K562 (cell line): ENCODE results near the gene SYNGR1. TPM values are rescaled to one million over a fixed set of nuclear protein-coding genes. Genes with fewer than 3 reads are reported as not detected.

Experiments
- CBX2 ChIP-seq: fragments of 200-600 bp; sonication (generic); IDR thresholded peaks from one replicate; pipeline ENCODE4 v1.6.1; 2012; ENCODE audit warnings: mild to moderate bottlenecking, low read length, inconsistent platforms; ENCODE audit not compliant: insufficient read depth, poor library complexity, severe bottlenecking
- CEBPB ChIP-seq: fragments of 450-650 bp; IDR thresholded peaks from 2 replicates; pipeline ENCODE4 v1.6.1; 2016; ENCODE audit warnings: missing genetic modification characterization, missing compliant biosample characterization
- DNMT1 ChIP-seq: fragments of 450-650 bp; IDR thresholded peaks from 2 replicates; pipeline ENCODE4 v1.6.1; 2016; ENCODE audit warnings: antibody characterized with exemption, mild to moderate bottlenecking
- EP300 ChIP-seq: IDR thresholded peaks from 2 replicates; pipeline ENCODE4 v1.6.1; 2012; ENCODE audit warnings: low read length, improper control_type of control experiment
- EZH2 ChIP-seq: IDR thresholded peaks from 2 replicates; pipeline ENCODE4 v1.6.1; 2012; ENCODE audit warnings: low read depth, mild to moderate bottlenecking, inconsistent platforms, low read length, borderline replicate concordance
- FOXM1 ChIP-seq, 2 experiments: fragments of 450-650 bp in 1 of 2; sonication (generic) in 1 of 2; formaldehyde crosslinking in 1 of 2; IDR thresholded peaks; 2 replicates each; pipeline versions ENCODE4 v1.6.1 to v1.9.0; 2017 to 2022; ENCODE audit warnings: low read depth in 2 of 2, mild to moderate bottlenecking in 2 of 2, missing genetic modification reagents in 1 of 2, moderate library complexity in 1 of 2
- GATA2 ChIP-seq: sonication (generic); formaldehyde crosslinking; IDR thresholded peaks from 2 replicates; pipeline ENCODE4 v1.4.0; 2020; ENCODE audit warnings: mild to moderate bottlenecking, missing genetic modification reagents
- GATAD2A ChIP-seq: fragments of 450-650 bp; IDR thresholded peaks from 2 replicates; pipeline ENCODE4 v1.6.1; 2017
- HNRNPUL1 ChIP-seq: fragments of 200-400 bp; formaldehyde crosslinking; IDR thresholded peaks from 2 replicates; pipeline ENCODE4 v1.6.1; 2017; ENCODE audit warnings: low read length
- KLF10 ChIP-seq: fragments of 250-450 bp; sonication (Bioruptor Pico); IDR thresholded peaks from 2 replicates; pipeline ENCODE4 v1.6.1; 2021; ENCODE audit warnings: matching md5 sums
- MEIS2 ChIP-seq: fragments of 450-650 bp; IDR thresholded peaks from 2 replicates; pipeline ENCODE4 v1.6.1; 2014; ENCODE audit warnings: mild to moderate bottlenecking; ENCODE audit not compliant: partially characterized antibody
- MTA1 ChIP-seq: fragments of 450-650 bp; IDR thresholded peaks from 2 replicates; pipeline ENCODE4 v1.6.1; 2017; ENCODE audit warnings: borderline replicate concordance
- NONO ChIP-seq, 2 experiments: fragments of 200-400 bp in 1 of 2; fragments of 450-650 bp in 1 of 2; formaldehyde crosslinking in 1 of 2; IDR thresholded peaks; 2 replicates each; pipeline ENCODE4 v1.6.1; 2017; ENCODE audit warnings: low read depth in 2 of 2, mild to moderate bottlenecking in 2 of 2, moderate library complexity in 2 of 2, low read length in 1 of 2
- PRMT5 ChIP-seq: sonication (generic); formaldehyde crosslinking; IDR thresholded peaks from 2 replicates; pipeline ENCODE4 v1.5.0; 2020; ENCODE audit warnings: missing genetic modification reagents
- RB1 ChIP-seq: fragments of 450-650 bp; IDR thresholded peaks from 2 replicates; pipeline ENCODE4 v1.6.1; 2017; ENCODE audit warnings: low read depth, mild to moderate bottlenecking
- SP1 ChIP-seq: sonication (generic); formaldehyde crosslinking; IDR thresholded peaks from 2 replicates; pipeline ENCODE4 v1.8.1; 2022; ENCODE audit warnings: mild to moderate bottlenecking, missing genetic modification reagents
- SRSF9 ChIP-seq: fragments of 200-400 bp; formaldehyde crosslinking; IDR thresholded peaks from 2 replicates; pipeline ENCODE4 v1.6.1; 2017; ENCODE audit warnings: low read depth, low read length, borderline replicate concordance
- STAT5A ChIP-seq: IDR thresholded peaks from 2 replicates; pipeline ENCODE4 v1.6.1; 2012; ENCODE audit warnings: low read length, inconsistent platforms, borderline replicate concordance
- polyA plus RNA-seq, 8 experiments: library from polyadenylated mRNA; depleted of rRNA in 4 of 8; stranded (reverse) in 5 of 8; unstranded in 3 of 8; fragments of >200 nt; fragmentation: Nextera tagmentation in 2 of 8; fragmentation: Illumina TruSeq in 1 of 8; extraction: Ambion mirVana in 2 of 8; extraction: Trizol in 1 of 8; gene quantifications; 2 replicates each; pipeline versions ENCODE4 v1.2.1 to v1.2.3, GENCODE V29; 2011 to 2014; ENCODE audit warnings: inconsistent platforms in 1 of 8, missing spikeins in 1 of 8
- total RNA-seq, 7 experiments: library from RNA; depleted of rRNA in 6 of 7; stranded (reverse); fragments of >200 nt in 6 of 7; fragmentation: Illumina TruSeq in 2 of 7; extraction: Trizol in 2 of 7; gene quantifications; 2 replicates each; pipeline versions ENCODE4 v1.2.1 to v1.2.3, GENCODE V29; 2011 to 2021; ENCODE audit warnings: low replicate concordance in 1 of 7
- TF ChIP-seq, protein P1 (sequence below): fragments of 450-650 bp; formaldehyde crosslinking; IDR thresholded peaks from 2 replicates; pipeline ENCODE4 v1.4.0; 2020; ENCODE audit warnings: mild to moderate bottlenecking, moderate library complexity
- TF ChIP-seq, protein P2 (sequence below): fragments of 450-650 bp; formaldehyde crosslinking; IDR thresholded peaks from 2 replicates; pipeline ENCODE4 v1.4.0; 2022; ENCODE audit warnings: missing genetic modification characterization
- TF ChIP-seq, protein P3 (sequence below): fragments of 250-450 bp; sonication (Bioruptor Pico); IDR thresholded peaks from 2 replicates; pipeline ENCODE4 v1.5.0; 2021; ENCODE audit warnings: mild to moderate bottlenecking, borderline replicate concordance
- TF ChIP-seq, protein P4 (sequence below): conservative IDR thresholded peaks from 2 replicates; pipeline ENCODE4 v1.6.1; 2011; ENCODE audit warnings: low read depth, mild to moderate bottlenecking, low read length; ENCODE audit not compliant: control insufficient read depth

SYNGR1 gene
- total and polyA plus RNA-seq, 9 of the 15 experiments (the other 6 are each of a cell fraction or from before 2014, with no cell fraction given), result 1.8 to 15.9 (median 5.5) TPM

DNA sequence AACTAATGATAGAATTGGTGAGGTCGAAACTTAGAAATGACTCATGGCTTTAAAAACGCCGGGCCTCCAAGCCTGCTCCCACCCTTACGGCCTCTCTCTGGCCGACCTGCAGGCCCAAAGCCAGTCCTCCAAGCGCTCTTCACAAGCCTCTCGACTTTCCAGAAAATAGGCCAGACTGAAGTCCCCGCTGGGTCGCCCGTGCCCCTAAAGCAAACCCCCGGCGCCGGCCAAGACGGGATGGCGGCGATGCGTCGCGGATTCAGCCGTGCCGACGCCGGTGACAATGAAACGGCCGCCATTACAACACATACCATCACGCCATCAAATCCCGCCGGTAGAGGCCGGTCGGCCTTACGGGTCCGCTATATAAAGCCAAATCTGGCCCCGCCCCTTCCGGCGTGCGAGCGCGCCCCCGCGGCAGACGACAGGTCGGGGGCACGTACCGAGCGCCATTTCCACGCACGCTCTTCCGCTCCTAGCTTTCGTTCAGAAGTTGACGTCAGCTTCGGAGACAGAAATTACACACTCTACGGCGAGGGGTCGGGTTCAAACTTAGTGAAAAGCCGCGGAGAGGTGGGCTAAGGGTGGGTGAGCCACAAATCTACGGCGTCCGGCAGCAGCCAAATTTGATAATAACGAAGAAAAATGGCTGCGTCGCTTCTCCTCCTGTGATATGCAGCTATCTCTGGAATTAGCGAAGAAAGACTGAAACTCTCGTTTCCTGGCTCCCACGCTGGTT is 30.3 kb upstream of the SYNGR1 start, which contains the start of gene RPL3 (continued):
- TF ChIP-seq KLF10 (no peak), HNRNPUL1 (no peak), SRSF9 (no peak), STAT5A (no peak), CBX2 (no peak), EZH2 (no peak), GATA2 (no peak), PRMT5 (CRISPR knock-in tag) (no peak), MEIS2 (peak; percentile 43), MTA1 (no peak), CEBPB (tag) (no peak), SP1 (CRISPR knock-in tag) (peak; percentile 94), RB1 (peak; percentile 47; the same call in 1 of the 2 replicates), DNMT1 (no peak), GATAD2A (no peak), NONO (IDR thresholded peaks at IDR 0.05; ENCODE audit: low read depth in 2 of 2, low read length in 1 of 2) (peak; percentile 15 to 81; a peak in 2 of 4 replicates), EP300 (peak; percentile 25; the same call in 1 of the 2 replicates), FOXM1 (IDR thresholded peaks at IDR 0.05; ENCODE audit: low read depth) (no peak), FOXM1 (CRISPR knock-in tag; IDR thresholded peaks at IDR 0.05; ENCODE audit: low read depth) (no peak)
- TF ChIP-seq, protein P1, sequence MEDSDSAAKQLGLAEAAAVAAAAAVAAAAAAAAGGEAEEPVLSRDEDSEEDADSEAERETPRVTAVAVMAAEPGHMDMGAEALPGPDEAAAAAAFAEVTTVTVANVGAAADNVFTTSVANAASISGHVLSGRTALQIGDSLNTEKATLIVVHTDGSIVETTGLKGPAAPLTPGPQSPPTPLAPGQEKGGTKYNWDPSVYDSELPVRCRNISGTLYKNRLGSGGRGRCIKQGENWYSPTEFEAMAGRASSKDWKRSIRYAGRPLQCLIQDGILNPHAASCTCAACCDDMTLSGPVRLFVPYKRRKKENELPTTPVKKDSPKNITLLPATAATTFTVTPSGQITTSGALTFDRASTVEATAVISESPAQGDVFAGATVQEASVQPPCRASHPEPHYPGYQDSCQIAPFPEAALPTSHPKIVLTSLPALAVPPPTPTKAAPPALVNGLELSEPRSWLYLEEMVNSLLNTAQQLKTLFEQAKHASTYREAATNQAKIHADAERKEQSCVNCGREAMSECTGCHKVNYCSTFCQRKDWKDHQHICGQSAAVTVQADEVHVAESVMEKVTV (CRISPR knock-in tag), result no peak
- TF ChIP-seq, protein P2, sequence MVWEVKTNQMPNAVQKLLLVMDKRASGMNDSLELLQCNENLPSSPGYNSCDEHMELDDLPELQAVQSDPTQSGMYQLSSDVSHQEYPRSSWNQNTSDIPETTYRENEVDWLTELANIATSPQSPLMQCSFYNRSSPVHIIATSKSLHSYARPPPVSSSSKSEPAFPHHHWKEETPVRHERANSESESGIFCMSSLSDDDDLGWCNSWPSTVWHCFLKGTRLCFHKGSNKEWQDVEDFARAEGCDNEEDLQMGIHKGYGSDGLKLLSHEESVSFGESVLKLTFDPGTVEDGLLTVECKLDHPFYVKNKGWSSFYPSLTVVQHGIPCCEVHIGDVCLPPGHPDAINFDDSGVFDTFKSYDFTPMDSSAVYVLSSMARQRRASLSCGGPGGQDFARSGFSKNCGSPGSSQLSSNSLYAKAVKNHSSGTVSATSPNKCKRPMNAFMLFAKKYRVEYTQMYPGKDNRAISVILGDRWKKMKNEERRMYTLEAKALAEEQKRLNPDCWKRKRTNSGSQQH (CRISPR knock-in tag), result no peak
- TF ChIP-seq, protein P3, sequence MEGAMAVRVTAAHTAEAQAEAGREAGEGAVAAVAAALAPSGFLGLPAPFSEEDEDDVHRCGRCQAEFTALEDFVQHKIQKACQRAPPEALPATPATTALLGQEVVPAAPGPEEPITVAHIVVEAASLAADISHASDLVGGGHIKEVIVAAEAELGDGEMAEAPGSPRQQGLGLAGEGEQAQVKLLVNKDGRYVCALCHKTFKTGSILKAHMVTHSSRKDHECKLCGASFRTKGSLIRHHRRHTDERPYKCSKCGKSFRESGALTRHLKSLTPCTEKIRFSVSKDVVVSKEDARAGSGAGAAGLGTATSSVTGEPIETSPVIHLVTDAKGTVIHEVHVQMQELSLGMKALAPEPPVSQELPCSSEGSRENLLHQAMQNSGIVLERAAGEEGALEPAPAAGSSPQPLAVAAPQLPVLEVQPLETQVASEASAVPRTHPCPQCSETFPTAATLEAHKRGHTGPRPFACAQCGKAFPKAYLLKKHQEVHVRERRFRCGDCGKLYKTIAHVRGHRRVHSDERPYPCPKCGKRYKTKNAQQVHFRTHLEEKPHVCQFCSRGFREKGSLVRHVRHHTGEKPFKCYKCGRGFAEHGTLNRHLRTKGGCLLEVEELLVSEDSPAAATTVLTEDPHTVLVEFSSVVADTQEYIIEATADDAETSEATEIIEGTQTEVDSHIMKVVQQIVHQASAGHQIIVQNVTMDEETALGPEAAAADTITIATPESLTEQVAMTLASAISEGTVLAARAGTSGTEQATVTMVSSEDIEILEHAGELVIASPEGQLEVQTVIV (CRISPR knock-in tag), result no peak
- TF ChIP-seq, protein P4, sequence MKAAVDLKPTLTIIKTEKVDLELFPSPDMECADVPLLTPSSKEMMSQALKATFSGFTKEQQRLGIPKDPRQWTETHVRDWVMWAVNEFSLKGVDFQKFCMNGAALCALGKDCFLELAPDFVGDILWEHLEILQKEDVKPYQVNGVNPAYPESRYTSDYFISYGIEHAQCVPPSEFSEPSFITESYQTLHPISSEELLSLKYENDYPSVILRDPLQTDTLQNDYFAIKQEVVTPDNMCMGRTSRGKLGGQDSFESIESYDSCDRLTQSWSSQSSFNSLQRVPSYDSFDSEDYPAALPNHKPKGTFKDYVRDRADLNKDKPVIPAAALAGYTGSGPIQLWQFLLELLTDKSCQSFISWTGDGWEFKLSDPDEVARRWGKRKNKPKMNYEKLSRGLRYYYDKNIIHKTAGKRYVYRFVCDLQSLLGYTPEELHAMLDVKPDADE, result peak; percentile 71; the same call in 1 of the 2 replicates
